NCI-H1092 (cell line): ENCODE measurements around the gene MUC2.

Experiments
- DNase-seq: peaks from one replicate; lab custom pipeline; 2025; lab: John Stamatoyannopoulos, UW

MUC2 gene

GRCh38 chr11:1072116-1072820 lies 2.4 kb upstream of the MUC2 start:
- no peak for DNase-seq

- no peak for DNase-seq
These were observed 1.8 kb upstream of the MUC2 start for GRCh38 chr11:1072821-1073231.

- DNase-seq, result peak; percentile 5
These were observed 1.4 kb upstream of the MUC2 start for GRCh38 chr11:1073261-1073724.

- DNase-seq, result no peak
These were observed 827 bp upstream of the MUC2 start for GRCh38 chr11:1073851-1074243.

- no peak for DNase-seq
These were observed 752 bp downstream of the MUC2 start for GRCh38 chr11:1075341-1075911.

- no peak for DNase-seq
These were observed 1.5 kb downstream of the MUC2 start for GRCh38 chr11:1076061-1076665.

- no peak for DNase-seq
These were observed 2.4 kb downstream of the MUC2 start for GRCh38 chr11:1077033-1077416.

- no peak for DNase-seq
These were observed 2.9 kb downstream of the MUC2 start for GRCh38 chr11:1077417-1078119.

- DNase-seq, result no peak
These were observed 3.5 kb downstream of the MUC2 start for GRCh38 chr11:1078191-1078601.

GRCh38 chr11:1081601-1082311 lies 7.1 kb downstream of the MUC2 start:
- DNase-seq, result no peak

- no peak for DNase-seq
These were observed 7.7 kb downstream of the MUC2 start for GRCh38 chr11:1082346-1082727.

- no peak for DNase-seq
These were observed 8.3 kb downstream of the MUC2 start for GRCh38 chr11:1082728-1083620.

- DNase-seq, result no peak
These were observed 9.2 kb downstream of the MUC2 start for GRCh38 chr11:1083621-1084551.

GRCh38 chr11:1084561-1085439 lies 10.1 kb downstream of the MUC2 start:
- DNase-seq, result no peak

- DNase-seq, result no peak
These were observed 10.9 kb downstream of the MUC2 start for GRCh38 chr11:1085440-1086170.

- DNase-seq, result no peak
These were observed 11.8 kb downstream of the MUC2 start for GRCh38 chr11:1086171-1087102.

- DNase-seq, result no peak
These were observed 12.7 kb downstream of the MUC2 start for GRCh38 chr11:1087279-1087960.
